HG03060 (cell line): ENCODE results near the gene SSBP2.
"Not testable (repeated sequence)": the region's sequence is repeated elsewhere in the genome, so short reads cannot be mapped to it uniquely, and the experiment has no call there.

Experiments
- ATAC-seq: cut with Tn5 transposase; IDR thresholded peaks from one replicate; pipeline ENCODE4 v1.9.1; 2021; ENCODE audit warnings: low read depth, moderate number of reproducible peaks; ENCODE audit not compliant: unreplicated experiment

The SSBP2 gene

DNA sequence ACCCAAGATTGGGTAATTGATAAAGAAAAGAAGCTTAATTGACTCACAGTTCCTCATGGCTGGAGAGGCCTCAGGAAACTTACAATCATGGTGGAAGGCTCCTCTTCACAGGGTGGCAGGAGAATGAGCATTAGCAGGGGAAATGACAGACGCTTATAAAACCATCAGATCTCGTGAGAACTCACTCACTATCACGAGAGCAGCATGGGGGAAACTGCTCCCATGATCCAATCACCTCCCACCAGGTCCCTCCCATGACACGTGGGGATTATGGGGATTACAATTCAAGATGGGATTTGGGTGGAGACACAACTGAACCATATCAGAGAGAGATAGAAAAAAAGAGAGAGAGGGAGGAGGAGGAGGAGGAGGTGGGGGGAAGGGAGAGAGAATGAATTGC lies 343.1 kb downstream of the SSBP2 start:
- ATAC-seq = not testable (repeated sequence)

DNA sequence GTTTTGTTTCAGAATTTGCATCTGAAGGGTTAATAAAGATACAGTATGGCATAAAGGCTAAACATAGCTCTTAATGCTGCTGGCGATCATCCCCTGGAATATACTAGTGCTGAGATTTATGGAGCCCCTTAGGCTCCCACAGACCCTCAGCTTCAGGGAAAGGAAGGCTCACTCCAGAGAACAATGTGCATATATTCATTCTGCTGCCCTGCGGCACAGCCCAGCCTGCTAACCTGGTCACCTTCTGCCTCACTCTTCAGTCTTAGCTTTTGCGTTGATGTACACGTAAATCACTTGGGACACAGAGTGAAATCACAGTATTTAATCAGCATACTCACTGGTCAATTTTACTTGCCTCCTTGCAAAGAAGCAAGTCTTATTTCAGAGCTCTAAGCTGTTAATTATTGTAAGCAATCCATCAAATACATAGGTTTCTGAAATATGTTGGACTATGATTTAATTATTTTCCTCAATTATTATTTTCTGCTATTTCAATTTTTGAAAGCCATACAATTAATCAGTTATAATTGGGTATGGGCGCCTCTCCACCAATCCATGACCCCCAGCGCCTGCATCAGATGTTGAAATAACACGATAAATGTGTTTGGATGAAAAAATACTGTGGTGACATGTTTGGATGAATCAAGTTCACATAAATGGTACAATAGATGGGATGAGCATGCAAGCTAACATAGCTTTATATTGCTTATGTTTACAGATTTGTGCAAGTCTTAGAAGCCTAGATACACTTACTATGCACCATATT lies 345.6 kb downstream of the SSBP2 start:
- ATAC-seq = no peak

DNA sequence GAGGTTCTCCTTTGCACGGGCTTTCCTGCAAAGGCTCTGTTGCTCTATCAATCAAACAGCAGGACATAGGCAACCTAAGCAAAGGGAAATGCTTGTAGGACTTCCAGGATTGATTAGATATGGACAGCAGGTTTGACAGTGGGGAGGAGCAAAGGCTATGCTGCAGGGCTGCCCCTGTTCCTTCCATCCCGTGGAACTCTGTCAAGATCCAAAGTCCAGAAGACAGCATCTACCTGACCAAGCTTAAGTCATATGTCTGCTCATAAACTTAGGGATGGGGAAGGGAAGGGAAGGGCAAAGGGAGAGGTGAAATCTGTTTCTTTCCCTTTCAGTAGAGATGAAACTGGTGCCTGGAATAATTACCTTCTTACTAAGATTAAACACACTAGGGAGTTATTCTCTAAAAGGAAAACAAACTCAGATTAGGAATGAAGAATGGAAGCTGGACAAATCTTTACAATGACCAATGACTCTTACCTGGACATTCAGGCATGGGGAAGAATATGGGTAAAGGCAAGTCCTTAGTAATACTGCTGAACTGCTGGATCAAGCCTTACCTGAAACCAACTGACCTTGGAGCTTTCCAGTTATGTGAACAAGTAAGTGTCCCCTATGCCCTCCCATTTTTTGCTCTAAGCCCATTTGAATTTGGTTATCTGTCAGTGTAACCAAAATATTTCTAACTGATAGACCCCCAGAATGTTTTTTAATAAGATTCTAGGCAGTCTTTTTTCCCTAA lies 348.5 kb downstream of the SSBP2 start:
- ATAC-seq = no peak

DNA sequence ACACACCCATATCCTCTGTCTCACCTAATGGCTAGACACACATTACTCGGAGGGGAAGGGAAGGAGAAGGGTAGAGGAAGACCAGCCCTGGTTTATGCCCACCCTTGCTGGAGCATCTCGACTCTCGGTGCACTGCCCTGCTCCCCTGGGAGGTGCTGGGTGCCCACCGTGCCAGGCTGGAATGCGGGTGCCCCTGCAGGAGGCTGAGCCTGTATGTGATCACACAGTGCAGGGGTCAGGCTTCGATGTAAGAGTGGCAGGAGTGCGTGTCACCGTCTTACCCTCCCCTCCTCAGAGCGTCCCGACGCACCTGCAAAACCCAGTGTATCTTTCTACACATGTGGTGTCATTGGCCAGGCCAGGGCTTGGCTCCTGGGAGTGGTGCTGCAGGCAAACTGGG lies 349.6 kb downstream of the SSBP2 start:
- ATAC-seq = no peak

DNA sequence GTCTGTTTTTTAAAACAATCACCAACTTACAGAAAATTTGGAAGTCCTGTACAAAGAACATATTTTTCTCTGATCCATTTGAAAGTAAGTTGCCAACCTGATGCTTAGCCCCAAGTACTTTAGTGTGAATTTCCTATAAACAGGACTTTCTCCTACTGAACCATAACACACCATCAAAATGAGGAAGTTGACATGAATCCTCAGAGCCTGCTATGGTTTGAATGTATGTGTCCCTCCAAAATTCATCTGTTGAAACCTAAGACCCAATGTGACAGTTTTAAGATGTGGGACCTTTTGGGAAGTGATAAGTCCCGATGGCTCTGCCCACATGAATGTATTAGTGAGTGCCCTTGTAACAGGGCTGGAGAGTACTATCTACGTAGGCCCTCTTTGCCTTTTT lies 350.5 kb downstream of the SSBP2 start:
- ATAC-seq = no peak

DNA sequence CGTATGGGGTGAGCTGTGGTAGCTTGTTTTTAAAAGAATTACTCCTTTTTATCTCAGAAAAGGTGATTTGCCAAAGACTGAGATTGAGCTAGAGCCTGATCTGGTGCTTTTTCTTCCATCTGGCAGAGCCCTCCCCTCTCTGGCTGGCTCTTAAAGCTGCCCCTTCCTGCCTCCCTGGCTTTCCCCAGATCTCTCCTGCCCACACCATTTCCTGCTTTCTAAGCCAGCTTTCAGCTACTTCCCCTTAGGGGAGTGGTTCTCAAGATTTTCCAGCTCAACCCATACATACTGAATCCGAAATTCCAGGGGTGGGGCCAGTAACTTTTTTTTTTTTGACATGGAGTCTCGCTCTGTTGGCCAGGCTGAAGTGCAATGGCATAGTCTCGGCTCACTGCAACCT lies 352.2 kb downstream of the SSBP2 start:
- ATAC-seq = no peak

DNA sequence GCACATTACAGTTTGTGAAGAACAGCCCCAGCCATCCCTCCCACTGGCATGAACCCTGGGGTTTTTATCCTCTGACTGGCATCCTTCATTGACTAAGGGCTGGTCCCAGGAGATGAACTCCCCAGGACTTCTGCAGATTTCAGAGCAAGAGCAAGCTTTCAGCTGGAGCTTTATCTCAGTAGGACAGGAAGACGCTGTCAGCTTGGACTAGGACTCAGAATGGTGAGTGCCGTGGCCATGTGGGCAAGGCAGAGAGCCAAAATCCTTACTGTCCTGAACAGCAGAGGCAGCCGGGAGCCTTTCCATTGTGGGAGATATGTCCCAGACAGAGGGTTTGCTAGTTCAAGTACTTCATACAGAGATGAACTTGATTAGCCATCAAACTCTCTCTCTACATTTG lies 353.7 kb downstream of the SSBP2 start:
- no peak for ATAC-seq

DNA sequence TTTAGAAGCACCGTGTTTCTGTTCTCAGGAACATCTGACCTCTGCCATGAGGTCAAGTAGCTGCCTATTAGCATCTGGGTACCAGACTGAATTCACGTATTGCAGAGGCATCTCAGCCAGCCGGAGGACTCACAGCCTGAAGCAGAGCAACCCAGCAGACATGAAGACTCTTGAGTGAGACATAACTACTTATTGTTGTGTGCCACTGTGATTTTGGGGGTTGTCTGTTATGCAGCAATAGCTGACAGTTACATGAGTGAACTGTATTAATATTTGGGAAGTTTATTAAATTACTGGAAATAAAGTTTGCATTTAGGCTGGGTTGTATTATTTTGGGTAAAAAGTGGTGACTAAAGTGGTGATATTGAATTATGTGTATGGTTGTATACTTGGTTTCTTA lies 355.6 kb downstream of the SSBP2 start:
- ATAC-seq = no peak

DNA sequence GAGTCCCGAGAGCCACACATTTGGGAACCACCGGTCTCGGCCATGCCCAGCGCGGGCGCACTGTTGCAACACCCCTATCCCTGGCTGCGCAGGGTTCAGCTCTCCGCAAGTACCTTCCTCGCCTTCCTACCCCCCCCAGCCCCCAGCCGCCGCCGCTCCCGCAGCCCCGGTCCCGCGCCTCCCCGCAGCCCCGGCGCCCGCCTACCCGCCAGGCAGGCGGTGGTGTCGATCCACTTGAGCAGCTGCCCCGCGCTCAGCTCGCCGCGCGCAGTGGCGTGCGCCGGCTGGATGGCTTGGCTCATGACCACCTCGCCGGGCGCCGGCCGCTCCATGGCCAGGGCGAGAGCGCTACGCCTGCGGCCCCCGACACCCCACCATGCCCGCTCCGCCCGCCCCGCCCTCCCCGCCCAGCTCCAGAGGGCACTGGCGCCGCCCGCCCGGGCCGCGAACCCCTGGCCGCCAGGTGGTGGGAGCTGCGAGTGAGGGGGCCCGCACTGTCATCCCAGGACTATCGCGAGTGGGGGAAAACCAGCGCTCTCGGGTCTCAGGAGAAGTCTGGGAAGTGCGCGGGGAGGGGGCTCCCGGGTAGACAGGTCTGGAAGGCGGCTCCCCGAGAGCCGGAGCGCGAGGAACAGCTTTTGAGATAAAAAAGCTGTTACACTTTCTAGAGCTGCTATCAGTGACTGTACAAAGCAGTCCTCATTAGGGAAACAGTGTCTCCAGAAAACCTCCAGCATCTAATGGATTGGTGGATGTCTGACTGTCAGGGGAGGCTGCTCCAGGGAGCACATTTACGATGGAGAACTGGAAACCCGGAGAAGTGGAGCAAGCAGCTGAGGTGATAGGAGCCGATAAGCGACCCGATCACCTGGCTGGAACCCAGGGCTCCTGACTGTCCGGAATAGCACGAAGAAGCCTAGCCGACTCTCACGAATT lies 356.8 kb downstream of the SSBP2 start, which contains the start of gene ACOT12:
Gene ACOT12 (minus strand): TSS at position 352 of the 936 bp plus-strand sequence. CDS start 20 bp downstream, at position 332.
- no peak for ATAC-seq

DNA sequence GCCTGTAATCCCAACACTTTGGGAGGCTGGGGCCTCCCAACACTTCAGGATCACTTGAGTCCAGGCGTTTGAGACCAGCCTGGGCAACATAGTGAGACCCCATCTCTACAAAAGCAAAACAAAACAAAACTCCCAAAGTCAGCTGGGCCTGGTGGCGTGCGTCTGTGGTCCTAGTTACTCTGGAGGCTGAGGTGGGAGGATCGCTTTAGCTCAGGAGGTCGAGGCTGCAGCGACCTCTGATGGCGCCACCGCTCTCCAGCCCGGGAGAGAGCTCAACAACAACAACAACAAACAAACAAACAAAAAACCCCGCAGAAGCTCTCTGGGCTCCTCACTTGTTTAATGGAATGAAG lies 357.5 kb downstream of the SSBP2 start:
- no peak for ATAC-seq

DNA sequence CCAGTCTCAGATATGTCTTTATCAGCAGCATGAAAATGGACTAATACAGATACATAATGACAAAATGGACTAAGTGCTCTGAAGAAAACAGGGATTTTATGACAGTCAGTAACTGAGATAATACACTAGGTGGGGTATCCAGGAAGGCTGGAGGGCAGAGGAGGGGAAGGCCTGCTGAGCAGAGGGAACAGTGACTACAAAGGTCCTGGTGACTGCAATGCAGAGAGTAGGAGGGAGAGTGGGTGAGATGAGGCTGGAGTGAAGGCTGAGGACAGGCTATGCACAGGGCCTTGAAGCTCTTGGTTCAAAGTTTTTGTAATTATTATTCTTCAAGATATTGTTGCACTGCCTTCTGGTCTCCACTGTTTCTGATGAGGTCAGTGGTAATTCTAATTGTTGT lies 361.9 kb downstream of the SSBP2 start:
- no peak for ATAC-seq

DNA sequence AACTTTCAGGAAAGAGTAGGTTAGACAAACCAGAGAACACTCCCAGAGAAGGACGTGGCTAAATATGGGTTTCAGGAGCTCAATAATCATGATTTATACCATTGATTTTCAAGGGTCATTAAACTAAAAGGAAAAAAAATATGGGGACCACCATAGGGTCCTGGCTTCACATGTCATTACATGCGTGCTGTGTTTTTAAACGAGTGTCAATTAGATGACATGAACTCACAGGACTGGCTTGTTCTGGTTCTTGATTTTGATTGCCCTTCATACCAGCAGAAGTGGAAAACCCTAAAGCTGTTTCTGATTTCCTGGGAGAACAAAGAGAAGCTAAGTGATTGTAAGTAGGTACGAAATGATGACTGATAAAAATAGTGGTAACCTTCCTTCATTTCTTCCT lies 362.7 kb downstream of the SSBP2 start:
- no peak for ATAC-seq

DNA sequence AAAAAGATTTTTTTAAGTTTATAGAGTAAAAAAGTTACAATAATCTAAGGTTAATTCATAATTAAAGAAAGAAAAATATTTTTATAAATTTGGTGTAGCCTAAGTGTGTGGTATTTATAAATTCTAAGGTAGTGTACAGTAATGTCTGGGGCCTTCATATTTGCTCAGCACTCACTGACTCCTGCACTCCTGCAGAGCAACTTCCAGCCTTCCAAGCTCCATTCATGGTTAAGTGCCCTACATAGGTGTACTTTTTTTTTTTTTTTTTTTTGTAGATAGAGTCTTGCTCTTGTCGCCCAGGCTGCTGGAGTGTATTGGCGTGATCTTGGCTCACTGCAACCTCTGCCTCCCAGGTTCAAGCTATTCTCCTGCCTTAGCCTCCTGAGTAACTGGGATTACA lies 367.0 kb downstream of the SSBP2 start:
- ATAC-seq = no peak

DNA sequence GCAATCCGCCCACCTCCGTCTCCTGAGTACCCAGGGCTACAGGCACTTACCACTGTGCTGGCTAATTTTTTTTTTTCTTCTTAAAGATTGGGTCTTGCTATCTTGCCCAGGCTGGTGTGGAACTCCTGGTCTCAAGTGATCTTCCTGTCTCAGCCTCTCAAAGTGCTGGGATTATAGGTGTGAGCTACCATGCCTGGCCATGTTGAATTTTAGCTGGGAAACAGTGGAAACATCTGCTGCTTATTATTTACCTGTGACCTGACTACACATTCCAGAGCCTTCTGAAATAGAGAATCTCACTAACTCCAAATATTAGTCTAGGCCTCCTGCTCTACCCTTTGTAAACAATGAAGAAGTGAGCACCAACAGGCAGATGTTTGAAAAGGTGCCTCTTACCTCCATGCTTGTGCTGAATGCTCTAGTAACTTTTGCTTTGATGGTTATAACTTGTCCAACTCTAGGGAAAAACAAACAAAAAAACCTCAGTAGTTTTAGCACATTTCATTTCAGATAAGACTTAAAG lies 379.5 kb downstream of the SSBP2 start:
- ATAC-seq = no peak

DNA sequence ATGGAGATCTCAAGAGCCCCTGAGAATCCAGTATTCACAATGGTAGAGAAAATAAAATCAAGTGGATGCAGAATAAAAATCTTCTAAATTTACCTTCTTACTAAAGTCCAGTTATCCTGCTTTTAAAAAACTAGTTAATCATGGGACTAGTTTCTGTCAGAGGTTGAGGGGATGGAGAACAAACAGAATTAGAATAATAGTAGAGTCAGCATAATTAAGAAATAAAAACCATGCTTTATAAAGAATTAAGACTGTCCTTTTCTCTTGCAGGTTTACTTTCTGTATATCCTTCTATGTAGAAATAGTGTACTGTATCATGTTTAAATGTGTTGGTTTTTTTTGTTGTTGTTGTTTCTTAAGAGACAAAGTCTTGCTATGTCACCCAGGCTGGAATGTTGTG lies 380.0 kb downstream of the SSBP2 start:
- ATAC-seq = no peak

DNA sequence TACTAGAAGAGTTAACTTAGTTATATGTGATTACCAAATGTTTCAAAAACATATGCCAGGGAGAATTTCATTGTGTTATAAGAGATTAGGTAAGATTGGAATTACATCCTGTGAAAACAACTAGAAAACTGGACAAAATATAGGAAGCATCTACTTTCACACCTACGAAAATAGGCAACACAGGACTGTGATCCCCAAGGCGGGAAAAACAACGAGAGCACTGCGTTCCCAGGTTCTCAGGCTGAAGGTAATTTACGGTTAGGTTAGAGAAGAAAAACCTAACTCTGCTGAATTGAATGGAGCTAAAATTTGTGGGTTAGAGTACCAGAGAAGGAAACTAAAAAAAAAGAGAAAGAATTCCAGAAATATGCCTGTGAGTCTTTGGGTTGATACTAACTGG lies 385.4 kb downstream of the SSBP2 start:
- no peak for ATAC-seq

DNA sequence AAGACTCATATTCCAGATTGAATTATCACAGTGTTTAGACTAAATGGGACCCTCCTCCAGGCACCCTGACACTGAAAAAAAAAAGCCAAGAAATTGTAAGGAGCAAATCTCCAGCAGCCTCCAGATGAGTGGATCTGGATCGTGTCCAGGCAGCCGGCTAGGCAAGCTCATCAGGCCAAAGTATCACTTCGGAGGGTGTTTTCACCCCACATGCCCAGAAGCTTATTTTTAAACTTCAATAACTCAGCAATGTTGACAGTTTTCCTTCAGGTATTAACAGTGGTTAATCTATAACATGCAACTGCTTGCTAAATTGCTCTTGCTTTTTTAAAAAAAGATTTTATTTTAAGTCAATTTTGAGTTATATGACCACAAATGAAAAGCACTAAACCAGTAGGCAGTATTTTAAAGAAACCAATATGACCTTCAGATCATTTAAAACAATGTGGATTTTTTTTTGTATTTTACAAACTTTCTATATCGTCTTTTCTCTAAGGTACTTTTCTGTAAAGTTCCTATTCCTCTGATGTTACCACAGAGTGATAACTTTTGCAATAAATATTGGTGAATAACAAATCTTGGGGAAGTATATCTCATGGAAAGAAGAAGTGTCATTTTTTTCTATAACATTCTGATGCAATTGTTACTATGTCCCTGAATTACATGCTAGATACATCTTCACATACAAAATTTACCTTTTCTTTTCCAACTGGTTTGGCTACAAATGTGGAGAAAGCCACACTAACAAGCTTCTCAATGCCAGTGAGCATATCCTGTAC lies 387.6 kb downstream of the SSBP2 start:
- ATAC-seq = no peak
